HTERT RPE-1 (cell line): Measurements from ENCODE around the gene FHIP1B.

ENCODE experiments used
- in situ Hi-C: fragments of 300-500 bp; cut with MboI; formaldehyde crosslinking; loops from 4 replicates; pipeline ENCODE4 v1.14.3; 2020; ENCODE audit warnings: low sequenced_read_pairs

The FHIP1B gene

DNA sequence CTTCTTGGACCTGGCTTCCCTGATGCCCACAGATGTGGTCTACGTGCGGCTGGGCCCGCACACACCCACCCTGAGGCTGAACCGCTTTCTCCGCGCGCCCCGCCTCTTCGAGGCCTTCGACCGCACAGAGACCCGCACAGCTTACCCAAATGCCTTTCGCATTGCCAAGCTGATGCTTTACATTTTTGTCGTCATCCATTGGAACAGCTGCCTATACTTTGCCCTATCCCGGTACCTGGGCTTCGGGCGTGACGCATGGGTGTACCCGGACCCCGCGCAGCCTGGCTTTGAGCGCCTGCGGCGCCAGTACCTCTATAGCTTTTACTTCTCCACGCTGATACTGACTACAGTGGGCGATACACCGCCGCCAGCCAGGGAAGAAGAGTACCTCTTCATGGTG is 5.7 kb upstream of the FHIP1B start:
- in situ Hi-C loops = no loop called here

DNA sequence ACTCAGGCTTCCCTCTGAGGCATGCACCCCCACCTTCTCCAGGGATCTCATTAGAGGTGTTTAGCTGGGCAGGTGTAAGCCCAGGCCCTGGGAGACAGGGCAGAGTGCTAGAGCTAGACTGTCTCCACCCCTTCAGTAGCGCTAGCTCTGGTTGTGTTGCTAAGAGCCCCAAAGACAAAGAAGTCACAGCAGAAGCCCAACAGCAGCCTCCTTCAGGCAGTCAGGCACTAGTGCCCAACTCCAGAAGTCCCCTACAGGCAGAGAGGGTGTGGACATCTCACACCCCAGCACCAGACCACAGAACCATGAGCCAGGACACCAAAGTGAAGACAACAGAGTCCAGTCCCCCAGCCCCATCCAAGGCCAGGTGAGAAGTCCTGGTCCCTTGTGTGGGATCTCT is 4.5 kb upstream of the FHIP1B start, which contains the start of gene CNGA4:
TSS of gene CNGA4 (plus strand) at position 188 of the 400 bp plus-strand sequence. CDS start at position 306, 118 bp downstream.
- in situ Hi-C loops = no loop called here

- in situ Hi-C loops = no loop called here
Observed at GRCh38 chr11:6237761-6238302, 3.4 kb upstream of the FHIP1B start.

DNA sequence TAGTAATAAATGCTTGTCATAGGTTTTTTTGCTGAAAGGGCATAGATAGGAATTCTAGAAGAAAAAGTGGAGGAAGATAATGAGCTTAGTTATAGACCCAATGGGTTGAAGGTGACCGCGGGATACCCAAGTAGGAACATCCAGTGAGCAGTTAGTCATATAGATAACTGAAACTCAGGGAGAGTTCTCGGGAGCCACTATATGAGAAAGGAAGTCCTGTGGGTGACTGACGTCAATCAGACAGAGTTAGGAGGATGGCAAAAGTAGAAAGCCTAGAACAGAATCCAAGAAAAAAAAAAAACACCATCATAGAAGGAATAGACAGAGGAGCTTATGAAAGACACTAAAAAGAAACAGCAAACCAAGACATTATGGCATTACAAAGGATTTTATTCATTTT is 2.8 kb upstream of the FHIP1B start:
- in situ Hi-C loops = no loop called here

DNA sequence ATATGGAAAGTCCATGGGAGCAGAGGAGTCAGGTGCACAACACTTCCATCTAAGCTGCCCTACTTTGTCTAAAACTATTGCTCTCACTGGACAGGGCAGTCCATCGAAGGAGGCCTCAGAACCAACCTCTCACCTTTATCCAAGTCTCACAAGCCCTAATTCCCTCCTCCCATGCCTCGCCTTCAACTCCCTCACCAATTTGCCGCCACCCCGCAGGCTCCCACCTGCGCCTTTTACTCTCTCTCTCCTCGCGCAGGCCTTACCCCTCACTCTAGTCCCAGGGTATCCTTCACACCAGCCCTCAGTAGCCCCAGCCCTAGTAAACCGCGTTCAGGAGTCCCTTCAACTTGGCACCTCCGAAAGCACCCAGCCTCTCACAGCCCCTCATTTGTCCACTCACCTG is 451 bp downstream of the FHIP1B start:
- in situ Hi-C loops = no loop called here

DNA sequence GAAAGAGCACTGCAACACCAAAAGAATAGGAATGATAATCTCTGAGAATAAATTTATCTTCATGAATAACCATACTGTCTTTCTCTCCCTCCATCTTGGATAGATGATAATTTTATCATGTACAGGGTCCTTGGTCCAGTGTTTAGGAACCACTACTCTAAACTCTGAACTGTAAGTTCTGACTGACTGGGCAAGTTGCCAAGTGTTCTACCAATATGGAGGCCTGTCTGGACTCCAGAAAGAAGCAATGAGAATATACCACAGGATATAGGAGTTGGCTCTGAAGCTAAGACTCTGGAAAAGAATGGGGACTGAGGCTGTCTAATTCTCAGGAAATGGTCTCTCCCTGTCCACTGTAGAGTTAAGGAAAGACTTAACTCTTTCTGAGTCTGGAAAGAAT is 1.5 kb downstream of the FHIP1B start:
- in situ Hi-C loops = no loop called here

GRCh38 chr11:6229911-6230310 is 4.5 kb downstream of the FHIP1B start:
- in situ Hi-C loops = no loop called here

DNA sequence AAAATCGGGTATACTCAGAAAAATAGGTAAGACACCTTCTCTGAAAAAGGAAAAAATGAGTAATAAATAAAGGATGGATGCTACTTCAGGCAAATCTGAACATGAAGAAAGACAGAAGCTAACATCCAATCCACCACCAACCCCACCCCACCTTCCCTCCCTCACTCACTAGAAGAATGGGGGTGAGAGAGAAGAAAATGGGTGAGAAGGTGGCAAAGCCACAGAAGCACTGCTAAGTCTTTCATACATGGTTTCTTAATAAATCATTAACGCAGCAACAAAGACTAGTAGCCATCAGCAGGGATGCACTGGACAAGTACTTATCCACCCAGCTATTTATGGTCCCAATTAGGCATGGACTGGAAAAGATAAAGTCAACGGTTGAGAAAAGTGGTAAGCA is 5.9 kb downstream of the FHIP1B start:
- in situ Hi-C loops = no loop called here

- in situ Hi-C loops = no loop called here
Observed at GRCh38 chr11:6225896-6226295, 8.5 kb downstream of the FHIP1B start.

DNA sequence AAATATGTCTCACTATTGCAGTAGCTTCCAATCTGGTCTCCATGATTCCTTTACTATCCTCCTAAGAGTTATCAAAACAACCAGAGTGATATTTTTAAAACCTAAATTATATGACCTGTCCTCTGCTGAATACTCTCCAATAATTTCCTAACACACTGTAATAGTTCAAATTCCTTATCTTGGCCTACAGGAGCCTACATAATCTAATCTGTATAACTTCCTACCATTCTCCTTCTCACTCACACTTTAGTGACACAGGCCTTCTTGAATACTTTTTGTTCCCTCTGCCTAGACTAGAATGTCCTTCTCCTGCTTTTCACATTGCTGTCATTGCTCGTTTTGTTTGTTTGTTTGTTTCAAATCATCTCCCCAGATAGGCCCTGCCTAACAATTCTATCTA is 9.4 kb downstream of the FHIP1B start:
- in situ Hi-C loops = no loop called here

- in situ Hi-C loops = no loop called here
Observed at GRCh38 chr11:6224421-6224820, 10.0 kb downstream of the FHIP1B start.

GRCh38 chr11:6223854-6224253 is 10.6 kb downstream of the FHIP1B start:
- in situ Hi-C loops = no loop called here

- in situ Hi-C loops = no loop called here
Observed at GRCh38 chr11:6219359-6219758, 15.1 kb downstream of the FHIP1B start.

- in situ Hi-C loops = no loop called here
Observed at GRCh38 chr11:6217722-6218121, 16.7 kb downstream of the FHIP1B start.

- in situ Hi-C loops = no loop called here
Observed at GRCh38 chr11:6216501-6216900, 17.9 kb downstream of the FHIP1B start.

DNA sequence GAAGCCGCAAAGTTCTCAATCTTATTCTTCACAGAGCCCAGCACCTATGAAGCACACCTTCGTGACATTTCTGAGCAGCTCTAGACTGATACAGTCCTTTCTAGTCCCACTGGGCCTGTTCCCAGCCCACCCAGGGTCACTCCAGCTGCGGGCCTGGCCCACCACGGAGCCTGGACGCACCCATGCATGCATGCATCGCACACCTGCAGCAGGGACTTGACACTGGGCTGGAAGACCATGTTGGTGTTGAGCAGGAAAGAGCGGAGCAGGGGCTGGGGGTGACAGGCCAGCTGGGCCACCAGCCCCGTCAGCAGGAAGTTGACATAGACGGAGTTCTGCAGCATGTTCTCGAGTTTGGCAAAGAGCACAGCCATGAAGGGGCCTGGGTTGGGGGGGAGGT is 19.9 kb downstream of the FHIP1B start:
- in situ Hi-C loops = no loop called here

GRCh38 chr11:6210274-6210955 is 24.0 kb downstream of the FHIP1B start:
- in situ Hi-C loops = no loop called here

DNA sequence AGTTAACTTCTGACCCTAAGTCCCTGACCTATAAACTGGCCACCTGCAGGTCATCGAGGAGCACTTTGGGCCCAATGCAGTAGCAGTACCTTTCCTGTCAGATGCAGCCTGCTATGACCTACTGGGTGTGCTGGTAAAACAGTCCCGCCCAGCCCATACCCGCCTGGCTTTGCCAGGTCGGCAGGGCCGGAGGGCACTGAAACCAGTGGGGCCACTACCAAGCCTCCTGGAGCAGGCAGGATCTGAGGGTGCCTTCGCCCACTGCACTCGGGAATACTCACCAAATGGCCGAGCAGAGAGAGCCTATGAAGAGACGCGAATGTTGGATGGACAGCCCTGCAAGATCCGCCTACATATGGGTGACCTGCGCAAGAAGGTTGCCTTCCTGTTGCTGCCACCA is 24.6 kb downstream of the FHIP1B start:
- in situ Hi-C loops = no loop called here

DNA sequence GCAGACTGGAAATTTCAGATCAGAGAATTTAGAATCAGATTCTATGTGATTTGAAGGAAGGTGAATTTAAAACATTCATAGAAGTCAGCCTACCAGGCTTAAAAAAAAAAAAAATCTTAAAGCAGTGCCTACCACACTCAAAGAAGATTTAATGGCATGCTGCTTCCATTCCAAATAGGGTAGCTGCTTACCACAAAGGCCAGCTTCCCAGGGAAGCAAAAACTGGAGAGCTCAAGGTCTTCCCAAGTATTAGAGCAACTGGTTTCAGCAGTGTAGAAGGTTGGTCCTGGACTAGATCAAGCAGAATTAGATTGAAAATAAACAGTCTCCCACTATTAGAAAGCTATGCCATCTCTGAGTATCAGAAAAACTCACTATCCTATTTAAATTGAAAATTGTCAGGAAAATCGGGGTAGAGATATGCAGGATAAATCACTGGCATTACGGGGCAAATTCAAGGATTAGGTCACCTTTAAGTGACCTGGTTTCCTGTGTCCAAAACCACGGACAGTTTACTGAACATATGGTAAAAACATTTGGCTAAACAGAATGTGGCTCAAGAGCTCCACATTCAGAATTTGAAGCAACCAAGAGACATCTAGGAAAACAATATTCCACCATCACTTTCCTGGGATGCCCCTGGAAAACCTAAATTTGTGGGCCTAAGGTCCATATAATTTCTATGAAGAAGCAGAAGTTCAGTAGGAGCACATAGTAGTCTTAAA is 27.8 kb downstream of the FHIP1B start:
- in situ Hi-C loops = no loop called here

DNA sequence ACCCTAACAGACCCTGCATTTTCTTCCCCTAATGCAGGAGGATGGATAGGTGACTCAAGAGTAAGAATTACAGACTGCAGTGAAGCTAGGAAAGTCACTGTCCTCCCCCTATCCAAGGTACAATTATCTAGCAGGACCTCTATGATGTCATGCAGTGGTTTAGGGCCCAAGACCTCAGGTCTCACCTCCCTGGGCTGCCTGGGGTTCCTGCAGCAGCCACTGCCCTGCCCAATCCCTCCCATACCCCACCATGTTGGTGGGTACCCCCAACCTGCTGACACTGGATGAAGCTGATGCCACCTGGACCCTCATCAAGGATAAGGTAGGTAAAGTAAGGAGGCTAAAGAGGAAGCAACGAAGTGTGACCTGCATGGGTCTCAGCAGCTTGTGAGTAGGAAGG is 29.1 kb downstream of the FHIP1B start, which contains the start of gene C11orf42:
TSS of gene C11orf42 (plus strand) at position 192 of the 400 bp plus-strand sequence. CDS start at position 251, 59 bp downstream.
- in situ Hi-C loops = no loop called here

- in situ Hi-C loops = no loop called here
Observed at GRCh38 chr11:6204706-6205105, 29.7 kb downstream of the FHIP1B start.

DNA sequence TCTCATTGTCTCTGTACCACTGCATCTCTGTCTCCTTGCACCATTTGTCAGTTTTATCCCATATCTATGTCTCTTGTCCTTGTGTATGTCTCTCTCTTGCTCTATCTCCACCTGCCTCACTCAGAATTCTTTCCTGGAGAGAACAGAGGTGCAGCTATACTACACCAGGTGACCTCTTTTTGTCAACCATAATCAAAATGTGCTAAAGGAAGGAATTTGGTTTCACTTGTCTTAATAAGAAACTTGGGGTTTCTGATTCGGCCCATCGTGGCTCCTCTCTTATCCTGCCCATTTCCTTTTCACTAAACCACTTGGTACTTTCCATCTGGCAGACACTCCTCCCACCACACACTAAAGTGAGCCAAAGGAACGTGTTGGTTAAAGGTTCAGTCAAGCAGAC is 31.1 kb downstream of the FHIP1B start:
- in situ Hi-C loops = no loop called here
